GM12865 (cell line): ENCODE data around the gene TPK1.

ENCODE experiments used
- DNase-seq: peaks from one replicate; pipeline ENCODE4 v3.0.0; 2010; ENCODE audit warnings: low read depth
- H3K4me3 ChIP-seq: 2 replicates; pipeline ENCODE4 v1.5.1; 2011; ENCODE audit warnings: mild to moderate bottlenecking, low read depth, low read length, control low read depth
- CTCF ChIP-seq: IDR thresholded peaks from 2 replicates; pipeline ENCODE4 v1.5.1; 2011; ENCODE audit warnings: low read length, control low read depth, low read depth, inconsistent platforms; ENCODE audit not compliant: insufficient read depth; ENCODE audit errors: missing control alignments

The TPK1 gene

DNA sequence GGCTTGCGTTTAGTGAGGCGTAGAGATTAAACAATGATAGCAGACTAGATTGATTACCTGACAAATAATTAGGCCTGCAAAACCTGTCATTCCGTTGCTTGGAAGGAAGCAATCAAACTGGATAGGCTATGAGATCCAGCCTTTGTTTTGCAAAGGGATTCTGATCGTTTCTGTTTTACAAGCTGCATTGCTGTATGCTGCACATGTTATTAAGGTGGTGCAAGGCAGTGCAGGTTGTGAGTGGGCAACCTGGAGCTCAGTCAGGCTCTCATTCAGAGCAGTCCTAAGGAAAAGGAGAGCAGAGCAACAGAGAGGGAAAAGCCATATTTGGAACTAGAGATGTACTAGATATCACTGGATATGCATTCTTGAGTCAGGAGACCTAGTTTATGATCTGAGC, 425.4 kb downstream of the TPK1 start:
- DNase-seq: no peak
- H3K4me3 ChIP-seq: no peak overlapping the region
- no peak for TF ChIP-seq CTCF

GRCh38 chr7:144408121-144408520, 427.7 kb downstream of the TPK1 start:
- no peak overlapping the region for H3K4me3 ChIP-seq
- no peak for DNase-seq
- TF ChIP-seq CTCF: no peak

GRCh38 chr7:144407266-144407931, 428.5 kb downstream of the TPK1 start:
- no peak for DNase-seq
- H3K4me3 ChIP-seq: no peak overlapping the region

GRCh38 chr7:144404946-144405345, 430.9 kb downstream of the TPK1 start:
- H3K4me3 ChIP-seq: no peak overlapping the region
- no peak for DNase-seq
- TF ChIP-seq CTCF: no peak

More at GRCh38 chr7:144407266-144407931, 428.5 kb downstream of the TPK1 start:
- TF ChIP-seq CTCF: no peak

GRCh38 chr7:144403649-144404061, 432.2 kb downstream of the TPK1 start, which contains the start of gene NOBOX:
Gene NOBOX, minus strand, starts transcription at chr7:144403693.
- H3K4me3 ChIP-seq: no peak within 1 kb of the TSS
- no peak for DNase-seq
- TF ChIP-seq CTCF: no peak

DNA sequence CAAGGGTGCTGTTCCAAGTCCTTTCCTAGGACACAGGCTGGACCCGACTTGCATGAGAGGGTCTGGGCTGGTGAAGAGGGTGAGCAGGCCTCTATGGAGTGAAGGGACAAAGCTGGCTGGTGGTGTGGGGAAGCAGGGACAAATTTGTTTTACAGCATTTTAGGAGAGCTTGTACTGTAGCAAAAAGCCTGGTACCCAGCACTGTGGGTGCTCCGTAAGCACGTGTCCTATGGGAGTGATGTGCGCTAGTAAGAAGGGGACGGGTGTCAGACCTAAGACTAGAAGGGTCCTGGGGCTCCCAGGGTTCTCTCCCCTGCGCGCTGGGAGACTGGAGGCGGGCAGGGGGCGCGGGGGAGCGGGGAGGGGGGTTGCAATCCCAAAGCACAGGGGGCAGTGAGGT, 432.8 kb downstream of the TPK1 start:
- TF ChIP-seq CTCF: no peak
- DNase-seq: no peak
- no peak overlapping the region for H3K4me3 ChIP-seq
